ENCODE data around the gene SLC25A21. TPM values are rescaled to one million over a fixed set of nuclear protein-coding genes. Genes with fewer than 3 reads are reported as not detected.
"Not testable (repeated sequence)": the region's sequence is repeated elsewhere in the genome, so short reads cannot be mapped to it uniquely, and the experiment has no call there.

SLC25A21 gene
- not detected in 2 replicates for total RNA-seq

GRCh38 chr14:37172024-37172869 is at the start of gene SLC25A21:
SLC25A21 (minus strand) TSS chr14:37172606.
- intact Hi-C loops (cut with micrococcal nuclease): no loop called here

- intact Hi-C loops (cut with micrococcal nuclease): no loop called here
Measured at GRCh38 chr14:37221073-37221472, 48.7 kb upstream of the SLC25A21 start.

- intact Hi-C loops (cut with micrococcal nuclease): no loop called here
Measured at GRCh38 chr14:37215345-37215744, 42.9 kb upstream of the SLC25A21 start.

- intact Hi-C loops (cut with micrococcal nuclease): no loop called here
Measured at GRCh38 chr14:37213016-37213415, 40.6 kb upstream of the SLC25A21 start.

- intact Hi-C loops (cut with micrococcal nuclease): no loop called here
Measured at GRCh38 chr14:37210448-37210847, 38.0 kb upstream of the SLC25A21 start.

- intact Hi-C loops (cut with micrococcal nuclease): not testable (repeated sequence)
Measured at GRCh38 chr14:37209617-37210016, 37.2 kb upstream of the SLC25A21 start.

GRCh38 chr14:37205623-37206605 is 33.5 kb upstream of the SLC25A21 start:
- intact Hi-C loops (cut with micrococcal nuclease): not testable (repeated sequence)

GRCh38 chr14:37203423-37203822 is 31.0 kb upstream of the SLC25A21 start:
- intact Hi-C loops (cut with micrococcal nuclease): no loop called here

GRCh38 chr14:37202812-37203211 is 30.4 kb upstream of the SLC25A21 start:
- intact Hi-C loops (cut with micrococcal nuclease): no loop called here

GRCh38 chr14:37202265-37202664 is 29.9 kb upstream of the SLC25A21 start:
- intact Hi-C loops (cut with micrococcal nuclease): no loop called here

- intact Hi-C loops (cut with micrococcal nuclease): no loop called here
Measured at GRCh38 chr14:37201724-37202123, 29.3 kb upstream of the SLC25A21 start.

GRCh38 chr14:37198907-37199306 is 26.5 kb upstream of the SLC25A21 start:
- intact Hi-C loops (cut with micrococcal nuclease): no loop called here

GRCh38 chr14:37198273-37198598 is 25.8 kb upstream of the SLC25A21 start:
- intact Hi-C loops (cut with micrococcal nuclease): no loop called here

- intact Hi-C loops (cut with micrococcal nuclease): no loop called here
Measured at GRCh38 chr14:37197421-37198272, 25.2 kb upstream of the SLC25A21 start, which contains the start of gene MIPOL1. MIPOL1 (plus strand) TSS chr14:37197937; CDS start chr14:37247889, 49,952 bp downstream.

- intact Hi-C loops (cut with micrococcal nuclease): no loop called here
Measured at GRCh38 chr14:37196604-37197420, 24.4 kb upstream of the SLC25A21 start.

- intact Hi-C loops (cut with micrococcal nuclease): no loop called here
Measured at GRCh38 chr14:37195327-37195726, 22.9 kb upstream of the SLC25A21 start.

GRCh38 chr14:37194698-37195097 is 22.3 kb upstream of the SLC25A21 start:
- intact Hi-C loops (cut with micrococcal nuclease): no loop called here

- intact Hi-C loops (cut with micrococcal nuclease): not testable (repeated sequence)
Measured at GRCh38 chr14:37189733-37190132, 17.3 kb upstream of the SLC25A21 start.

- intact Hi-C loops (cut with micrococcal nuclease): not testable (repeated sequence)
Measured at GRCh38 chr14:37187840-37188577, 15.6 kb upstream of the SLC25A21 start.
